SK-N-SH (cell line): Measurements from ENCODE around the gene CUEDC1. TPM values are rescaled to one million over a fixed set of nuclear protein-coding genes. Genes with fewer than 3 reads are reported as not detected.

Source experiments
- CTCF ChIA-PET: fragments of 300-600, 350-600 bp; formaldehyde crosslinking; extraction: SDS; loops from one replicate; lab custom pipeline; 2021; lab: Yijun Ruan, JAX
- POLR2A ChIA-PET: fragments of 350-600 bp; sonication (Branson Sonifier 250); formaldehyde crosslinking; extraction: SDS; loops from one replicate; lab custom pipeline; 2020; ENCODE audit warnings: antibody characterized with exemption, inconsistent platforms; lab: Yijun Ruan, JAX
- DNase-seq: peaks from one replicate; pipeline ENCODE4 v3.0.0; 2012
- H2AFZ ChIP-seq: fragments of 200-600 bp; sonication (generic); 2 replicates; pipeline ENCODE4 v1.8.1; 2016; ENCODE audit warnings: antibody characterized with exemption, mild to moderate bottlenecking, low read depth
- H3F3A ChIP-seq: fragments of 200-600 bp; sonication (generic); replicated peaks from 2 replicates; pipeline ENCODE3; 2016; ENCODE audit warnings: antibody characterized with exemption, mild to moderate bottlenecking; ENCODE audit not compliant: insufficient read depth
- H3K27ac ChIP-seq, 2 experiments: fragments of 200-500 bp in 1 of 2; fragments of 200-600 bp in 1 of 2; sonication (Bioruptor generic) in 1 of 2; sonication (generic), shearing (Covaris generic) in 1 of 2; 2 replicates each; pipeline versions ENCODE4 v1.5.1 to v1.6.1; 2014 to 2016; ENCODE audit warnings: low read depth in 2 of 2, inconsistent platforms in 1 of 2, low read length in 1 of 2, mild to moderate bottlenecking in 1 of 2, mixed read lengths in 1 of 2
- H3K27me3 ChIP-seq: fragments of 200-600 bp; sonication (generic), shearing (Covaris generic); 2 replicates; pipeline ENCODE4 v1.6.1; 2016; ENCODE audit warnings: mixed run types; ENCODE audit not compliant: insufficient read depth
- H3K36me3 ChIP-seq, 2 experiments: fragments of 200-500 bp in 1 of 2; fragments of 200-600 bp in 1 of 2; sonication (Bioruptor generic) in 1 of 2; sonication (generic) in 1 of 2; replicated peaks in 1 of 2; 2 replicates each; pipeline versions ENCODE3 to v1.5.1; 2014 to 2016; ENCODE audit warnings: low read length in 1 of 2, mild to moderate bottlenecking in 1 of 2; ENCODE audit not compliant: insufficient read depth in 2 of 2, control insufficient read depth in 1 of 2
- H3K4me1 ChIP-seq, 2 experiments: fragments of 200-500 bp in 1 of 2; fragments of 200-600 bp in 1 of 2; sonication (Bioruptor generic) in 1 of 2; sonication (generic), shearing (Covaris generic) in 1 of 2; 2 replicates each; pipeline versions ENCODE4 v1.5.1 to v1.6.1; 2014 to 2016; ENCODE audit warnings: low read depth in 1 of 2, low read length in 1 of 2, mixed run types in 1 of 2; ENCODE audit not compliant: insufficient read depth in 2 of 2, control insufficient read depth in 1 of 2
- H3K4me2 ChIP-seq: fragments of 200-600 bp; sonication (generic), shearing (Covaris generic); 2 replicates; pipeline ENCODE4 v1.6.1; 2017; ENCODE audit warnings: mixed run types
- H3K4me3 ChIP-seq, 2 experiments: fragments of 200-500 bp in 1 of 2; fragments of 200-600 bp in 1 of 2; sonication (Bioruptor generic) in 1 of 2; sonication (generic), shearing (Covaris generic) in 1 of 2; 2 replicates each; pipeline versions ENCODE4 v1.5.1 to v1.8.1; 2014 to 2016; ENCODE audit warnings: low read depth in 2 of 2, inconsistent platforms in 1 of 2, low read length in 1 of 2, mild to moderate bottlenecking in 1 of 2, mixed read lengths in 1 of 2, moderate library complexity in 1 of 2
- H3K79me2 ChIP-seq: fragments of 200-600 bp; sonication (generic); 2 replicates; pipeline ENCODE4 v1.8.1; 2017; ENCODE audit warnings: mild to moderate bottlenecking; ENCODE audit not compliant: insufficient read depth
- H3K9ac ChIP-seq: fragments of 200-600 bp; sonication (generic); 2 replicates; pipeline ENCODE4 v1.6.1; 2017; ENCODE audit warnings: mixed run types
- H3K9me2 ChIP-seq: fragments of 200-600 bp; sonication (generic); 2 replicates; pipeline ENCODE4 v1.6.1; 2017; ENCODE audit warnings: mixed run types
- H3K9me3 ChIP-seq: fragments of 200-600 bp; sonication (generic); 2 replicates; pipeline ENCODE4 v1.6.1; 2017; ENCODE audit warnings: mixed run types, mild to moderate bottlenecking, moderate library complexity
- H4K20me1 ChIP-seq: fragments of 200-600 bp; sonication (generic); 2 replicates; pipeline ENCODE4 v1.6.1; 2017; ENCODE audit warnings: mild to moderate bottlenecking, mixed run types; ENCODE audit not compliant: insufficient read depth
- CHD2 ChIP-seq: fragments of 150-350 bp; IDR thresholded peaks from 2 replicates; pipeline ENCODE4 v1.6.1; 2018; ENCODE audit warnings: low read length; ENCODE audit not compliant: partially characterized antibody
- EP300 ChIP-seq, 2 experiments: IDR thresholded peaks; 2 replicates each; pipeline versions ENCODE4 v1.4.0 to v1.6.1; 2012; ENCODE audit warnings: borderline replicate concordance in 1 of 2, low read depth in 1 of 2, low read length in 1 of 2
- EZH2phosphoT487 ChIP-seq: fragments of 200-600 bp; sonication (generic); IDR thresholded peaks from 2 replicates; pipeline ENCODE4 v1.6.1; 2017; ENCODE audit warnings: low read depth, mixed run types, mild to moderate bottlenecking, antibody characterized with exemption, moderate library complexity, borderline replicate concordance
- IRF3 ChIP-seq: fragments of 150-350 bp; IDR thresholded peaks from 2 replicates; pipeline ENCODE4 v1.6.1; 2016; ENCODE audit warnings: mild to moderate bottlenecking, low read depth, low read length
- MEF2A ChIP-seq: IDR thresholded peaks from 2 replicates; pipeline ENCODE4 v1.4.0; 2012; ENCODE audit warnings: low read depth, borderline replicate concordance
- MXI1 ChIP-seq: IDR thresholded peaks from 2 replicates; pipeline ENCODE4 v1.6.1; 2012; ENCODE audit warnings: mild to moderate bottlenecking, low read depth, low read length, improper control_type of control experiment
- NFIC ChIP-seq: IDR thresholded peaks from 2 replicates; pipeline ENCODE4 v1.4.0; 2012; ENCODE audit warnings: borderline replicate concordance
- PBX3 ChIP-seq: IDR thresholded peaks from 2 replicates; pipeline ENCODE4; 2012
- RAD21 ChIP-seq: IDR thresholded peaks from 2 replicates; pipeline ENCODE4 v1.6.1; 2012; ENCODE audit warnings: mild to moderate bottlenecking, low read length
- RCOR1 ChIP-seq: fragments of 150-350 bp; IDR thresholded peaks from 2 replicates; pipeline ENCODE4 v1.6.1; 2017; ENCODE audit warnings: antibody characterized with exemption, low read length
- TCF12 ChIP-seq: IDR thresholded peaks from 2 replicates; pipeline ENCODE4 v1.4.0; 2012
- TEAD4 ChIP-seq: IDR thresholded peaks from 2 replicates; pipeline ENCODE4 v1.4.0; 2012; ENCODE audit warnings: mild to moderate bottlenecking, borderline replicate concordance; ENCODE audit not compliant: insufficient read depth
- USF1 ChIP-seq: IDR thresholded peaks from 2 replicates; pipeline ENCODE4 v1.4.0; 2012; ENCODE audit warnings: low read depth, borderline replicate concordance
- USF2 ChIP-seq: fragments of 150-350 bp; IDR thresholded peaks from 2 replicates; pipeline ENCODE4 v1.6.1; 2017; ENCODE audit warnings: antibody characterized with exemption, low read length, low read depth, borderline replicate concordance
- WGBS: methylation state at CpG from one replicate; pipeline ENCODE4 v1.1.6; 2017; ENCODE audit warnings: low lambda C conversion rate; 5-methylcytosine and 5-hydroxymethylcytosine counted together
- polyA plus RNA-seq, 3 experiments: library from polyadenylated mRNA; depleted of rRNA; stranded (reverse); fragments of >200 nt; gene quantifications; 2 replicates each; pipeline ENCODE4 v1.2.3, GENCODE V29; 2012

CUEDC1 gene
- polyA plus RNA-seq, 1 of the 3 experiments (the other 2 are of a cell fraction), result 58.9 TPM

GRCh38 chr17:57920916-57921703, 34.1 kb downstream of the CUEDC1 start:
- Histone ChIP-seq H3K9me3 (no peaks in the 10 kb centered on the region), H3F3A (peaks cover 6% of the 10 kb centered on the region), H2AFZ (no peak overlapping the region), H3K4me3 (no peak overlapping the region), H3K4me2 (no peak overlapping the region), H3K27me3 (no peaks in the 10 kb centered on the region), H3K9me2 (no peaks in the 10 kb centered on the region), H3K79me2 (peaks cover 79% of the 10 kb centered on the region), H3K27ac (no peak overlapping the region), H3K36me3 (no peaks in the 10 kb centered on the region), H3K9ac (no peak overlapping the region), H4K20me1 (peaks cover 8% of the 10 kb centered on the region), H3K4me1 (peaks cover 9 to 32% of the 10 kb centered on the region in 2 experiments; a peak in 1 of 4 replicates)
- TF ChIP-seq MEF2A (no peak), TEAD4 (no peak), RAD21 (no peak), EP300 (IDR thresholded peaks at IDR 0.05; ENCODE audit: borderline replicate concordance in 1 of 2, low read depth in 1 of 2, low read length in 1 of 2) (no peak), IRF3 (no peak), EZH2phosphoT487 (no peak), USF1 (no peak), PBX3 (no peak), NFIC (no peak), CHD2 (no peak), USF2 (no peak), TCF12 (no peak), MXI1 (no peak), RCOR1 (no peak)
- WGBS, result 92% methylated on average over 13 of the region's 13 CpGs
- ChIA-PET CTCF (interaction anchor here (1.1 to 3.0 kb wide), 3 partner anchors 16 to 78 kb away, joined by 4 to 10 read pairs (median 6); no protein-coding TSS in a partner anchor), POLR2A (no interaction called here)
- no peak for DNase-seq
